Pons (tissue), 1 donor: ENCODE measurements around the gene TUBGCP2.
"Not testable (repeated sequence)": the region's sequence is repeated elsewhere in the genome, so short reads cannot be mapped to it uniquely, and the experiment has no call there.

Source experiments
- DNase-seq: peaks from one replicate; pipeline ENCODE4 v3.0.0-alpha.2; 2016; ENCODE audit warnings: low spot score

TUBGCP2 gene

GRCh38 chr10:133248334-133248715, 60.3 kb downstream of the TUBGCP2 start:
- no peak for DNase-seq

GRCh38 chr10:133247681-133248333, 60.9 kb downstream of the TUBGCP2 start:
- DNase-seq, result no peak

- DNase-seq, result no peak
Observed at GRCh38 chr10:133246236-133246626, 62.4 kb downstream of the TUBGCP2 start.

GRCh38 chr10:133245439-133246235, 63.0 kb downstream of the TUBGCP2 start:
- DNase-seq, result no peak

GRCh38 chr10:133243593-133243992, 65.1 kb downstream of the TUBGCP2 start:
- no peak for DNase-seq

- DNase-seq, result no peak
Observed at GRCh38 chr10:133242611-133243356, 65.9 kb downstream of the TUBGCP2 start.

- DNase-seq, result no peak
Observed at GRCh38 chr10:133241501-133242205, 67.0 kb downstream of the TUBGCP2 start.

GRCh38 chr10:133239990-133240389, 68.7 kb downstream of the TUBGCP2 start:
- no peak for DNase-seq

- DNase-seq, result no peak
Observed at GRCh38 chr10:133238466-133238804, 70.2 kb downstream of the TUBGCP2 start.

GRCh38 chr10:133237588-133238465, 70.8 kb downstream of the TUBGCP2 start, which contains the start of gene VENTX:
Gene VENTX (plus strand): TSS chr10:133237855. CDS start chr10:133237915, 60 bp downstream.
- DNase-seq, result no peak

- DNase-seq, result no peak
Observed at GRCh38 chr10:133237241-133237587, 71.5 kb downstream of the TUBGCP2 start.

- no peak for DNase-seq
Observed at GRCh38 chr10:133236401-133237240, 72.1 kb downstream of the TUBGCP2 start.

GRCh38 chr10:133235932-133236331, 72.7 kb downstream of the TUBGCP2 start:
- DNase-seq, result peak; percentile 41

- DNase-seq, result no peak
Observed at GRCh38 chr10:133235265-133235855, 73.3 kb downstream of the TUBGCP2 start.

GRCh38 chr10:133234796-133235195, 73.9 kb downstream of the TUBGCP2 start:
- not testable (repeated sequence) for DNase-seq

GRCh38 chr10:133231946-133232574, 76.6 kb downstream of the TUBGCP2 start:
- DNase-seq, result no peak

- DNase-seq, result no peak
Observed at GRCh38 chr10:133231244-133231945, 77.3 kb downstream of the TUBGCP2 start.

GRCh38 chr10:133230387-133231195, 78.1 kb downstream of the TUBGCP2 start:
- no peak for DNase-seq
